HG03520 (cell line): ENCODE measurements around the gene IQCC.
A peak's percentile ranks its signal among the peaks of the same experiment; 100 is the strongest.

Experiments used
- ATAC-seq: cut with Tn5 transposase; IDR thresholded peaks from one replicate; pipeline ENCODE4 v1.9.1; 2021; ENCODE audit warnings: mild to moderate bottlenecking, moderate library complexity; ENCODE audit not compliant: unreplicated experiment

The IQCC gene

GRCh38 chr1:32221980-32222755, 16.7 kb downstream of the IQCC start, which contains the start of the genes EIF3I and TMEM234:
Gene EIF3I (plus strand): TSS chr1:32222407. CDS start chr1:32222442, 35 bp downstream.
Gene TMEM234 (minus strand): TSS chr1:32222353. CDS start chr1:32222322, 31 bp downstream.
- peak; percentile 84 for ATAC-seq

- ATAC-seq = no peak
Observed at GRCh38 chr1:32223683-32224082, 18.2 kb downstream of the IQCC start.

DNA sequence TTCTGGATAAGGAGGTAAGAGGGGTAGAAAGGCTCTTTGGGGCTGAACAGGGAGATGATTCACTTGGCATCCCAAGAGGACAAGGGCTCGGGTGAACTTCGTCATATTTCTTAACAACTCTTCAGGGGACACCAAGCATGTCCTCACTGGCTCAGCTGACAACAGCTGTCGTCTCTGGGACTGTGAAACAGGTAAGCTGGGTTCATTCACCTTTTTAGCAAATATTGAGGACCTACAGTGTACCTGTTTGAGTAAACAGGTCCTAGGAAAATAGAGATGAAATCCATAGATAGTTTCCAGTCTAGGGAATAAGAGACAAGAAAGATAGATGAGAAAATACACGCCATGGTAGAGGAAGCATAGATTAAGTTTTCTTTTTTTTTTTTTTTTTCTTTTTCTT, 18.8 kb downstream of the IQCC start:
- ATAC-seq = no peak

GRCh38 chr1:32228771-32229170, 23.3 kb downstream of the IQCC start:
- ATAC-seq = no peak

- no peak for ATAC-seq
Observed at GRCh38 chr1:32231843-32232432, 26.5 kb downstream of the IQCC start.

GRCh38 chr1:32232558-32233304, 27.3 kb downstream of the IQCC start:
- no peak for ATAC-seq

DNA sequence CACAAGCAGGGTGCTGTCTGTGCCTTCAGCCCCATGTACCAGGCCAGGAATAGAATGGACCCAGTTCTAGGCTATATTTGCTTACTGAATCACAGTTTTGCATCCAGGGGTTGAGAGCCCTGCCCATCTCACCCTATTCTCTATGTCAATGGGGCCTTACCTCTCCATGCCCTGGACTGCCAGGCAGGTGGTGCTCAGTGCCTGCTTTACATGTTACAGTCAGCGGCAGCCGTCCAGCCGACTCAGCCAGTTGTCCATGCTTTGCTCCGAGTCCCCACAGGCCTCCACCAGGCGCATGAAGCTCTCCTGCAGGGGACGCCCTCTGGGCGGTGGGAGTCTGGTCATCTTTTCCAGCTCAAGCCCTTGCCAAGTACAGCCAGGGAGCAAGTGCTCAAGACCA, 29.3 kb downstream of the IQCC start:
- ATAC-seq = no peak

GRCh38 chr1:32239337-32239736, 33.9 kb downstream of the IQCC start:
- no peak for ATAC-seq

GRCh38 chr1:32239790-32240139, 34.3 kb downstream of the IQCC start:
- ATAC-seq = no peak

DNA sequence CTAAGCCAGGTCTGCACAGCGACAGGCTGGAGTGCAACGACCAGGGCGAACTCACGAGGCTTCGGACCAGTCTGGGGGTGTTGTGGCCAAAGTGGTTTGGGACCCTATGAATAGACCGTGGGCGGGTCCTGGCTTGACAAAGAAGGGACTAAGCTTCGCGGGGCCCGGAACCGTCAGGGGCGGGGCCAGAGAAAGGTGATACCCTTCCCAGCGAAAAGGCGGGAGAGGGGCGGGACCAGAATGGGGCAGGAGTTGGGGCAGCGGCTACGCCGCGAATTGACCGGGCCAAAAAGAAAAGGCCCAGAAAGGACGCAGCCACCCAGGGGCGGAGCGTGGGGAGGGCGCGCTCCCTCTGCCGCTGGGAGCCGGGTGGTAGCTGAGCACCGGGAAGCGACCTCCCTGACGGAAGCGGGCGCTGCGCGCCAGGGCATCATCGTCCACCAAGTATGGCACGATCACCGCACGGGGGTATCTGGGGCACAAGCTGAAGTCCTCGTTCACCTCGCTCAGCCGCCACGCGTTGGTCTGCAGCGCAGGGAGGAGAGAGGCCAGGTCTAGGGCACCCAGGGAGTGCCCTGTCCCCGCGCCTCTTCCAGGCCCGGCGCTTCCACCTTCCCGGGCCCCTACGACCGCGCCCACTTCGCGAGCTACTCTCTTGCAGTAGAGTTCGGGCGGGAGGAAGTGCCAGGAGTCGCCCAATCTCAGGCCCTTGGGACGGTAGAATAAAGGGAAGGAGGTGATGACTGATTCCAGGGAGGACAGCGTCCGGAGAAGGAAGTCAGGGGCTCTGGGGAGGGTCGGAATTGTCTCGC, 34.9 kb downstream of the IQCC start:
- no peak for ATAC-seq

DNA sequence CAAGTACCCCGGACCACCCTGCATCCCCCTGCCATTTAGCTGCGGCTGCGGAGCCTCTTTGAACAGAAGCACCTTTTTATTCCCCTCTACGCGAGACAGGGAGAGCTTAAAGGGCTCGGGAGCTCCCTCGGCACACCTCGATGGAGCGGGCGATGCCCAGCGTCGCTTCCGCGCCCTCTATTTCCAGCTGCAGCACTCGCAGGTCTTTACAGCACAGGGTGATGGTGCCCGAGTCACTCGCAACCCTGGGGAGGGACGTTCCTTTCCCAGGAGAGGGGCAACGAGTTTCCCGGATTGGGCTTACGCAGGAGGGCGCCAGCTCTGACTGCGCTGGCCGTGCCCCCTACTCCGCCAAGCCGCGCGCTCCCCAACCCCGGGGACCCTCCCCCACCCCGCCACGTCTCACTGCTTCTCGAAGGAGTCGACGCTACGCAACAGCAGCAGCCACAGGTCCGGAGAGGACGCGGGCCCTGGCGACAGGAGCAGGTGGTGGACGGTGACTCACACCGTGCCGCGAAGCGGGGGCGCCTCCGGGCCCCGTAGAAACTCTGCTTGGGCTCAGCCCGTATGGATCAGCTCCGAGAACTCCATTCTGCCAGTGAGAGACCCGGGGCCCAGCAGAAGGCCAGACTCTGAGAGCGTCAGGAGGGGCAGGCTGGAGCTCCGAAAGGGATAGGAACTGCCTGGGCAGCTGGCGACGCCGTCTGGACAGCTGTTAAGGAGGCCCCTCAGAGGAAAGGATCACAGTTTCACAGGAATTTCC, 35.7 kb downstream of the IQCC start:
- no peak for ATAC-seq

- no peak for ATAC-seq
Observed at GRCh38 chr1:32242341-32242851, 36.9 kb downstream of the IQCC start.

DNA sequence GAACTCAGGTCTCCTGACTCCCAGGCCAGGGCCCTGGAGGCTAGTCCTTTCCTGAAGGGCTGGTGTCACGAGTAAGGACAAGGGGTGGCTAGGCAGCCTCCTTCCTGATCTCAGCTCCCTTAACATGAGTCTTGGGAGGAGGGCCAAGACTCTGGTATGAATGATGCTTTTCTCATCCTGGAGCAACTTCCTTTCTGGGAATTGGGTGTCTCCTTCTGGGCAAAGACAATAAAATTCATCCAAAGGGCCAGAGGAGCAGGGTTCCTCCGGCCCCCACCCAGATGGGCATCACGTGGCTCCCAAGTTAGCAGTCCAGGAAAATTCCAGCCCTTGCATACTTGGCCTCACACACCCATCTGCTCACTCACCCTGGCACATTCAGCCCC, 41.4 kb downstream of the IQCC start, which contains the start of gene FAM167B:
FAM167B (plus strand) TSS at position 335 of the 386 bp plus-strand sequence. CDS start 200 bp downstream, outside the sequence.
- no peak for ATAC-seq

DNA sequence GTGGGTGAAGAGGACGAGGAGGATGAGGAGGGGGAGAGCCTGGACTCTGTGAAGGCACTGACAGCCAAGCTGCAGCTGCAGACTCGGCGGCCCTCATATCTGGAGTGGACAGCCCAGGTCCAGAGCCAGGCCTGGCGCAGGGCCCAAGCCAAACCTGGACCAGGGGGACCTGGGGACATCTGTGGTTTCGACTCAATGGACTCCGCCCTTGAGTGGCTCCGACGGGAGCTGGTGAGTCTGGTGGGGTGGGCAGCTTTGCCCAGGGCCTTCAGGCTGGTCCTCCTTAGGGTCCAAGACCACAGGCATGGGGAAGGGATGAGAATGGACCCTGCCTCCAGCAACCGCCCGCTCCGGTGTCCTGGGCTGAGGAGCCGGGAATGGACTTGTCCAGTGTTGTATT, 42.0 kb downstream of the IQCC start:
- ATAC-seq = no peak

DNA sequence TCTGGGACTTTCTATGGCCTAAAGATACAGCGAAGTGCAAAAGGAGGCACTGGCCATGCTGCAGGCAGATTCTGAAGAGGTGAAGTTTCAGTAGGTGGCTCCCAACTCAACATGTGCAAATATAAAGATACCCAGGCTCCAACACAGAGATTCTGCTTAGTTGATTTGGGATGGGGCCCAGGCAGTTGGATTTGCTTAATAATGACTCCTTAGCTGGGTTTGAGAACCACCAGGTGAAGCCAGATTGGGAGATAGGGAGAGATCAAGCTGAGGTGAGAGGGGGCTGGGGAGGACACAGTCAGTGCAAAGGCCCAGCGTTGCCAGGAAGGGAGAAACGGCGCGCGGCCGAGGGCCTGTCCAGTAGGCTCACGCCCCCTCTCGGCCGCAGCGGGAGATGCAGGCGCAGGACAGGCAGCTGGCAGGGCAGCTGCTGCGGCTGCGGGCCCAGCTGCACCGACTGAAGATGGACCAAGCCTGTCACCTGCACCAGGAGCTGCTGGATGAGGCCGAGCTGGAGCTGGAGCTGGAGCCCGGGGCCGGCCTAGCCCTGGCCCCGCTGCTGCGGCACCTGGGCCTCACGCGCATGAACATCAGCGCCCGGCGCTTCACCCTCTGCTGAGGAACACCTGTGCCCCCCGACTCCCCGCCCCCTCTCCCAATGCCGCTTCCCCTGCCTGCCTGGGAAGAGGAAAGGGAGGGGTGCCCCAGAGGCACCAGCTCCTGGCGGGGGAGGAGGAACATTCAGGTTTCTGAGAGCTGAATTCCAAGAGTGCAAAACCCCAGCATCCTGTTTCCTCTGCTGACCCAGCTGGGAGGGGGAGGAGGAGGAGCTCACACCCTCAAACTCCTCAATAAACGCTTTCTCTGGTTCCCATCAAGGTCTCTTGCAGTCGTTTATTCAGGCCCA, 42.8 kb downstream of the IQCC start:
- no peak for ATAC-seq

GRCh38 chr1:32249831-32250525, 44.5 kb downstream of the IQCC start:
- ATAC-seq = peak; percentile 42

DNA sequence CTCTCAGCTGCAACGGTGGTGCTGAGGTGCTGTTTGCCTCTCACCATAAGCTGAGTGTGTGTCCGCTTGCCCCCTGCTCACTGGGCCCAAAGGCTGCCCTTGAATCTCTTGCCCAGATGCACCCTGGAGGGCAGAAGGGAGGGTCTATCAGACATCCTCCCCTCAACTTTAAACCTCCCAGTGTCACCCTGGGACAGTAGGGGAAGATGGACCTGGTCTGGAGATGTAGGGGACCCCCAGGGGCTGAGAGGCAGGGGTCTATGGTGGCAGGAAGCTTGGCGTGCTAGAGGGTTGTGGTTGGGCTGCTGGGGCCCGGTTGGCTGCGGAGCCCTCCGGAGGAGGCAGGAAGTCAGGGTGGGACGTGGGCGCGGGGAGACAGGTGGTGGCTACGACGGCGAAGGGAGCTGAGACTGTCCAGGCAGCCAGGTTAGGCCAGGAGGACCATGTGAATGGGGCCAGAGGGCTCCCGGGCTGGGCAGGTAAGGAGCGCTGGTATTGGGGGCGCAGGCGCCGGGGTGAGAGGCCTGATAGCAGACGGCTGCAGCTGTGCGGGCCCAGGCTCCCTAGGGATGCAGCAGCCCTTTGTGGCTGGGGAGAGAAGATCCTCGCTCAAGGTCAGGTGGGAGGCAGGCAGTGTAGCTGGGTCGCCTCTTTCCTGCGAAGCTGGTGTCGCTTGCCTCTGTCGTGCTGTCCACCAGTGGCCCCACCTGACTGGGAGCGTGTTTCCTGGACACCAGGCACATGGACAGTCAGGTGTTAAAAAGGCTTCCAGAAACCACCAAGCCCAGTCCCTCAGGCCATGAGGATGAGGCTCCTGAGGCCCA, 45.6 kb downstream of the IQCC start, which contains the start of gene LCK:
LCK (plus strand) TSS at position 373 of the 824 bp plus-strand sequence. CDS start 23,065 bp downstream, outside the sequence.
- ATAC-seq = no peak
